AG04450 (cell line): ENCODE data around the gene UNKL. TPM values are rescaled to one million over a fixed set of nuclear protein-coding genes. Genes with fewer than 3 reads are reported as not detected.

Experiments
- CTCF ChIA-PET: fragments of 300-600, 350-600 bp; formaldehyde crosslinking; extraction: SDS; loops from one replicate; lab custom pipeline; 2022; ENCODE audit warnings: antibody characterized with exemption, inconsistent platforms; lab: Charles Lee
- POLR2A ChIA-PET: fragments of 350-600 bp; formaldehyde crosslinking; extraction: SDS; loops from one replicate; lab custom pipeline; 2021; ENCODE audit warnings: antibody characterized with exemption, inconsistent platforms; lab: Yijun Ruan, JAX
- DNase-seq: peaks from one replicate; pipeline ENCODE4 v3.0.0-alpha.2; 2011; ENCODE audit warnings: low read depth, low spot score
- H3K27ac ChIP-seq: one replicate; pipeline ENCODE4 v1.5.1; 2012; ENCODE audit warnings: low read depth, low read length, control low read depth
- H3K27me3 ChIP-seq: one replicate; pipeline ENCODE4 v1.6.0; 2012; ENCODE audit warnings: low read length; ENCODE audit not compliant: control insufficient read depth, insufficient read depth
- H3K4me3 ChIP-seq: 2 replicates; pipeline ENCODE4 v1.5.1; 2011; ENCODE audit warnings: mild to moderate bottlenecking, low read depth, low read length, control low read depth
- H3K9me3 ChIP-seq: 2 replicates; pipeline ENCODE4 v1.5.1; 2012; ENCODE audit warnings: low read length; ENCODE audit not compliant: control insufficient read depth, insufficient read depth
- CTCF ChIP-seq: IDR thresholded peaks from 2 replicates; pipeline ENCODE4 v1.5.1; 2011; ENCODE audit warnings: low read depth, low read length, control low read depth, inconsistent platforms
- polyA plus RNA-seq: library from polyadenylated mRNA; depleted of rRNA; stranded (reverse); fragments of >200 nt; gene quantifications from 2 replicates; pipeline ENCODE4 v1.2.3, GENCODE V29; 2011

Gene UNKL
- polyA plus RNA-seq, 1 experiment: 7.6 TPM

- ChIA-PET POLR2A (interaction anchor here (0.6 kb wide), 1 partner anchor 332 kb away, joined by 3 read pairs; no protein-coding TSS in a partner anchor), CTCF (no interaction called here)
- H3K9me3 ChIP-seq: no peaks in the 10 kb centered on the region; the same call in 1 of the 2 replicates
- TF ChIP-seq CTCF: no peak
- H3K27me3 ChIP-seq: no peaks in the 10 kb centered on the region
- no peak overlapping the region for H3K4me3 ChIP-seq
- H3K27ac ChIP-seq: no peak overlapping the region
- no peak for DNase-seq
Measured at GRCh38 chr16:1445518-1446203, 31.2 kb upstream of the UNKL start.

- ChIA-PET CTCF (no interaction called here), POLR2A (no interaction called here)
- no peaks in the 10 kb centered on the region; the same call in 1 of the 2 replicates for H3K9me3 ChIP-seq
- TF ChIP-seq CTCF: no peak
- H3K27ac ChIP-seq: no peak overlapping the region
- no peak for DNase-seq
- no peak overlapping the region for H3K4me3 ChIP-seq
- H3K27me3 ChIP-seq: no peaks in the 10 kb centered on the region
Measured at GRCh38 chr16:1444730-1445517, 30.4 kb upstream of the UNKL start.

- ChIA-PET CTCF (no interaction called here), POLR2A (no interaction called here)
- Histone ChIP-seq H3K4me3 (no peak within 1 kb of the TSS), H3K9me3 (no peaks in the 10 kb centered on the region; the same call in 1 of the 2 replicates), H3K27ac (no peak within 1 kb of the TSS), H3K27me3 (no peaks in the 10 kb centered on the region)
- no peak for DNase-seq
- no peak for TF ChIP-seq CTCF
Measured at GRCh38 chr16:1443980-1444729, 29.7 kb upstream of the UNKL start, which contains the start of gene CCDC154. Gene CCDC154, minus strand, starts transcription at chr16:1444556. Its CDS starts 234 bp downstream, at chr16:1444322.

GRCh38 chr16:1443403-1443973 lies 29.0 kb upstream of the UNKL start:
- Histone ChIP-seq H3K27me3 (no peaks in the 10 kb centered on the region), H3K27ac (no peak overlapping the region), H3K9me3 (no peaks in the 10 kb centered on the region; the same call in 1 of the 2 replicates), H3K4me3 (no peak overlapping the region)
- no peak for TF ChIP-seq CTCF
- ChIA-PET CTCF (no interaction called here), POLR2A (no interaction called here)
- DNase-seq: no peak
